ENCODE data around the gene VLDLR.

The VLDLR gene

DNA sequence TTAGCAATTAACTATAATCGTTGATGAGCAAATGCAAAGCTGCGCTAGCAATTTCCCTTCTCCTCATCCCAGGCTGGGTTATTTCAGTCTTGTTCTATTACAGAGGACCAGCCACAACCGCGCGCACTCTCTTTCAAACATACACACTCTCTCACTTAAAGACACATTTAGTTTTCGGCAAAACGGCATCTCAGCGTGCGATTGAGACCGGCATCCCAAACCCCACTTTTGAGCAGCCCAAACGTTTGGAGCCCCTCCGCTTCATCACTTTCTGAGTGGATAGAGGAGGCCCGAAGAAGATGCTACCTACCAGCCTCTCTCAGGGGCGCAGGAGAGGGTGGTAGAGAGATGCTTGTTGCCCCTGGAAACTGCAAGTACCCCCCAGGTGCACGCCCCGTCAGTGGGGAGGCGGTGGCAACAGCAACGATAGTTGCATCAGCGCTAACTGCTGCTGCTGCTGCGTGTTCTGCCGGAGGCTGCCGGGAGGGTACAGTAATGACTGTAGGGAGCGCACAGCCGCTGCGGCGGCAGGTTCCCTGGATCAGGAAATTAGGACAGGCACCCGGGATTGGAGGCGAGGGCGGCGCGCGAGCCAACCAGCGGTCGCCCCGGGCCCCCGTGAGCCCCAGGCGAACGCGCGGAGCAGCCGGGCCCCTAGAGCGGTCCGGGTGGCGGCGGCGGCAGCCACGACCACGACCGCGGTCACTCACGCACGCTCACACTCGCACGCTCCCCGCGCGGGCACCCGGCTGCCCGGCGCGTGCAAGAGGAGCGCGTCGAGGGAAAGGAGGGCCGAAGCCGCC is 467 bp upstream of the VLDLR start:
- in situ Hi-C loops (cut with MboI; ENCODE audit: low sequenced_read_pairs), result no loop called here

DNA sequence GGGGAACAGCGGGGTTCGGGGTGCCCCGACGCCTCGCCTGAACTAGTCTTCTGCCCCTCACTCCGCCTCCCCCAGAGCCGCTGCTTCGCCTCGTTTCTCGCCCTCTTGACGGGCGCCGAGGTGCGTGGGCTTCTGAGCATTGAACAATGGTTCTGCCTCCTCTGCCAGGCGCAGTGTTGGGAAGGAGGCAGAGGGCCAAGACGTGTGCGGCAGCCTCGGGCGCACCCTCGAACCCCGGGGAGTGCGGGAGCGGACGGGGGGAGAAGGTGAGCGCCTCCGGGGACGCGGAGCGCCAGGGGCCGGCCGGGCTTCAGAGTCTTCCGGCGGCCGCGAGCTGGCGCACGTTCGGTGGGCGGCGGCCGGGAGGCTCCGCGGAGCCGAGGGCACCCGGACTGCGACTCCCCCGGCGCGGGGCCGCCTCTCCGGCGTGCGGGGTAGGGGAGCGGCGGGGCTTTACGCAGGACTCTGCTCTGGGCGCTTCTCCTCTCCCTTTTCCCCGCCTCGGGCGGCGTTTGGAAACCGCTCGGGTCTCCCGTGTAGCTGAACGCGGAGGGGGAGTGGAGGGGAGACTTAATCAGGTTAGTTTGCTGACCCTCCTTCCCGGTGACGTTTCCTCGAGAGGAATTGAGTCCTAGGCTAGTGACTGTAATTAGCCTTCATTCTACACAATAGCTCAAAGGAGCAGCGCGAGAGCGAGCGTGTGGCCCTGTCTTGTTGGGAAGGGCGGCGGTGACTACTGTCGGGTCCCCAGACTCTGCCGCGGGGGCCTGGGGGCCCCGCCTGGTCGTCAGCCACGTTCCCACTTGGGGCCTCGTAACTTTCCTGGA is 1.1 kb downstream of the VLDLR start:
- in situ Hi-C loops (cut with MboI; ENCODE audit: low sequenced_read_pairs), result no loop called here

DNA sequence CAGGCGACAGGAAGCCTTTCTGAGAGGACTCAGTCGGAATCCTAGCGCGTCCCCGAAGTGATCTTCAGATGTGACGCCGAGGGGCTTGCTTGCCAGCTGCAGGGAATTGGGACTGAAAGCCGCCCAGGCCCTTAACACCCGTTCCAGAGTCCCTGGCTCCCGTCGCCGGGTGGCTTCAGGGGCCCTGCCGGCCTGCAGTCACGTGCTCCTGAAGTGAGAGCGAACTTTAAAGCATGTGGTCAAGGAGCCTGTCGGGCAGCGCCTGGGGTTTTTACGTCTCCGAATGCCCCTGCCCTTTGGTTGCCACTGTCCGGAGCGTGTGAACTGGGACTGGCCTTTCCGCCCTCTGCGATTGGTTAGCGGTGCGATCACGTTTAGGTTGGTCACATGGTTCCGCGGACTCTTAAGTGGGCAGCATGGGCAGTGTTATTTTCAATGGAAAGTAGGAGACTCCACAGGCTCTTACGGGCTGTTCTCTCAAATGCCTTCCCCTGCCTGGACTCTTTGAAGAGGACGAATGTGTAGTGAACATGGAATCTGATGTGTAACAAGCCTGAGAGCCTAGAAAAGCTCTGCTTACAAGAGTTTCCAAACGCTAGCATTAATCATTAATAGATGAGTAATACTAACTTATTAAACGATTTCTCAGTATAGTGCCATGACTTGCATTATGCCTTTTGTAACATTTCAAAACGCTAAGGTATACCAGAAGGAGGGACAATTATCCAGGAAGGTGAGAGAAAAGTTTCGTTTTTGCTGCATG is 1.9 kb downstream of the VLDLR start:
- in situ Hi-C loops (cut with MboI; ENCODE audit: low sequenced_read_pairs), result no loop called here

DNA sequence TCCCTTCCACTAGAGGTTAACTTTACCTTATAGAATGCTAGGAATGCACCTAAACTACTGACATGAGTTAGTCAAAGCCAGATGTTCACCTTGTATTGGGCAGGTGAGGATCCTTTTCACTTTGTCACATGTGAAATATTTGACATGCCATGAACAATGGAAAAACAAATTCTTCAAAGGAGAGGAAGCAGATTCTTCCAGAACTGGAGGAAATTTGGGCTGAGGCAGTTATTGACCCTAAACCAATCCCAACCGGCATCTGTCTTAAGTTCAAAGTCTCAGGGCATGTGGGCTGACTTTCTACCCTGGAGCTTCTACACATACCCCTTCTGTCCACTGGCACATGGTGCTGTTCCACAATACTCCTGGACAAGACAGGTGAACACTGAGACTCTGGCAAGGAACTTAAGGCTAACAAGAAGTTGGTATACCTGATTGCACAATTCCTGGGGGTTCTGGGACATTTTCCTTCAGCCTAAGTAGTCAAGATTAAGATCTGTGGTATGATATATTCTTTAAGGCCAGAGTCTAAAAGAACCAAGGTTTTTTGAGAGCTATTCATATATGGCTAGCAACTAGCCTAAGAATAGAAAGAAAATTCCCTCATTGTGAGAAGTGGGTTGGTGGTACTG is 2.6 kb downstream of the VLDLR start:
- in situ Hi-C loops (cut with MboI; ENCODE audit: low sequenced_read_pairs), result no loop called here

- in situ Hi-C loops (cut with MboI; ENCODE audit: low sequenced_read_pairs), result no loop called here
Measured at GRCh38 chr9:2625427-2625826, 3.8 kb downstream of the VLDLR start.

GRCh38 chr9:2628919-2629318 is 7.3 kb downstream of the VLDLR start:
- in situ Hi-C loops (cut with MboI; ENCODE audit: low sequenced_read_pairs), result no loop called here

- in situ Hi-C loops (cut with MboI; ENCODE audit: low sequenced_read_pairs), result no loop called here
Measured at GRCh38 chr9:2630158-2630557, 8.6 kb downstream of the VLDLR start.

- in situ Hi-C loops (cut with MboI; ENCODE audit: low sequenced_read_pairs), result no loop called here
Measured at GRCh38 chr9:2631263-2631662, 9.7 kb downstream of the VLDLR start.

GRCh38 chr9:2634153-2634552 is 12.6 kb downstream of the VLDLR start:
- in situ Hi-C loops (cut with MboI; ENCODE audit: low sequenced_read_pairs), result no loop called here

DNA sequence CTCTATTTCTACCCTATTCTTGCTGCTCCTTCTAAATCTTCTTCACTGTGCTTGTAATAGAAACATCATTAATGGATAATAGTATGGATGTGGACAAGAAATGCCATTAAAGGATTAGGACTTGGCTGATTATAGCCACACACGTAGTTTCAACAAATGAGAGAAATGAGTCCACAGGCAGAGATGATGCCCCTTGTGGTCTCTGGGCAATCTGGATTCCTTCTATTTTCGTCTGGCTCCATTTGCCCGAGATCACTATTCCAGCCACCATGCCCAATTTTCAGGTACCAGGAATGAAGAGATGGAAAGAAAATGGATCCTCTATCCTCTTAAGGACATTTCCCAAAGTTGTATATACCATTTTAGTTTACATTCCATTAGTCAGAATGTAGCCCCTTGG is 13.2 kb downstream of the VLDLR start:
- in situ Hi-C loops (cut with MboI; ENCODE audit: low sequenced_read_pairs), result no loop called here

GRCh38 chr9:2635922-2636321 is 14.3 kb downstream of the VLDLR start:
- in situ Hi-C loops (cut with MboI; ENCODE audit: low sequenced_read_pairs), result no loop called here

GRCh38 chr9:2637390-2637789 is 15.8 kb downstream of the VLDLR start:
- in situ Hi-C loops (cut with MboI; ENCODE audit: low sequenced_read_pairs), result no loop called here

- in situ Hi-C loops (cut with MboI; ENCODE audit: low sequenced_read_pairs), result no loop called here
Measured at GRCh38 chr9:2638871-2639673, 17.5 kb downstream of the VLDLR start.

DNA sequence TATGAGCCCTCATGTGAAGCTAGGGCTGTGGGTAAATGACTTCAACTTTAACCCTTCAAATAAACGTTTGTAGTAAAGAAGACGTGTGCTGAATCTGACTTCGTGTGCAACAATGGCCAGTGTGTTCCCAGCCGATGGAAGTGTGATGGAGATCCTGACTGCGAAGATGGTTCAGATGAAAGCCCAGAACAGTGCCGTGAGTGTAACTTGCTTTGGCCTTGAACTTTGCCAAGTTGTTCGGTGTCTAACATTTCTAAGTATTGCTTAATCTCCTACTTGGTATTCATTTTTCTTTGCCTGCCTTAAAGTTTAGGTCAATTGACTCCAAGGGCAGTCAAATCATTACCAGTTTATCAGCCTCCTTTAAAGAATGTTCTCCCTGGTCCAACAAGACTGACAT is 18.2 kb downstream of the VLDLR start:
- in situ Hi-C loops (cut with MboI; ENCODE audit: low sequenced_read_pairs), result no loop called here

DNA sequence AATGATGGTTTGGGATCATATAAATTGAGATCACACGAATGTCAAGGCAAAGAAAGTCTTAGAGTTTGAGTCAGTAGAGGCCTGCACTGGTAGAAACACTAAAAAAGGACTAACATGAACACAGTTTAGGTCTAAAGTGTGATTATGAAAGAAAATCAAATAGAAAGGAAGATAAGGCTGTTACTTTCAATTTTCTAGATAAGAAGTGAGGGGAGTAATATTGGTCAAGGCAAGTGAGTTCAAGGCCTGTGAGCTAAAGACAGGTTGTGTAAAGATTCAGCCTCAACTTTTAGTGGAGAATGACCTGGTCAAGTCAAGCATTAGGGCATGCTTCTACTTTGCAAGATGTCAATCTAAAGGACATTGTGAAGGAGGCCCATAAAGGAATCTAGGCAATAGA is 19.0 kb downstream of the VLDLR start:
- in situ Hi-C loops (cut with MboI; ENCODE audit: low sequenced_read_pairs), result no loop called here

DNA sequence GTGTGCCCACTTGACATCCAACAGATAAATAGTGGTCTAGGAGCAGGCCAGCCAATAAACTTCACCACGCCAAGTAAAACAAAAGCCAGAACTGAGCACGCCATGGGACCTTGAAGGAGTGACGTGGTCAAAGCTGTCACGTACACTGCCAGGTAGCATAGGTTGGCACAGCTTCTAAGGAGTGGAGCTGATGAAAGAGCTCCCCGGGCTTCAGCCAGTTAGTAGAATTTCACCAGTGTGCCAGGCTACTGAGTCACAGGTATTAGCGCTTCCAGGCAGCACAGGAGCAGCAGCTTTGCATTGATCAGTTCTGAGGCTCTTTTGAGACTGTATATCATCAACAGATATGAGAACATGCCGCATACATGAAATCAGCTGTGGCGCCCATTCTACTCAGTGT is 19.4 kb downstream of the VLDLR start:
- in situ Hi-C loops (cut with MboI; ENCODE audit: low sequenced_read_pairs), result no loop called here

GRCh38 chr9:2642068-2642467 is 20.5 kb downstream of the VLDLR start:
- in situ Hi-C loops (cut with MboI; ENCODE audit: low sequenced_read_pairs), result no loop called here

DNA sequence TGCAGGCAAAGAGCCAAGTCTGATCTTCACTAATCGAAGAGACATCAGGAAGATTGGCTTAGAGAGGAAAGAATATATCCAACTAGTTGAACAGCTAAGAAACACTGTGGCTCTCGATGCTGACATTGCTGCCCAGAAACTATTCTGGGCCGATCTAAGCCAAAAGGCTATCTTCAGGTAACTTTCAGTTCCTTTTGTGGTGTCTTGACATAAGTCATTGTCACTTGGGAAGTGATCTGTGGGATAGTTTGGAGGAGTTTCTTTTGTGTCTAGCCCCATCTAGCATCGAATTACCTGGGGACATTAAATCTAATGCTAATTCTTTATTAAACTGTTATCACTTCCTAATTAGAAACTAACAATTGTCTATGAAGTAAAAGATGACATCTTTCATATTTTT is 24.0 kb downstream of the VLDLR start:
- in situ Hi-C loops (cut with MboI; ENCODE audit: low sequenced_read_pairs), result no loop called here

DNA sequence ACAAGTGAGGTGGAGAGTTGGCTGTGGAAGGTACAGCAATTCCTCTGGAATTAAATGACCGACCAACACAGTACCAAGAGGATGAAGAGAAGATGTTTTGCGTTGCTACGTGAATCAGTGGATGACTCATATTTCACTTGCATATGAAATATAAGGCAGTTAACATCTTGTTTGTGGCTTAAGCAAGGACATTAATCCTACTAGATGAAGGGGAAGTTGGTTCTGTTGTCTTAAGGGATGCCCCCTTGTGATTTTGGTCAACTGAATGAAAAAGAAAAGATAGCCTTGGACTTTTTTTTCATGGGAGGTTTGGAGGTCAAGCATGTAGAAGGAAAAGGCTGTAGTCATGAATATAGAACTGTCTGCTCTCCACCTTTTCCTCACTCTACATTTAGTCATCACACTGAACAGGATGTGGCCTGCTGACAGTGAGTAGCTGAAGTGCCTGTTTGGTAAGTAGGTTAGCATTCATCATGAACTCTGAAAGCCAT is 33.9 kb downstream of the VLDLR start:
- in situ Hi-C loops (cut with MboI; ENCODE audit: low sequenced_read_pairs), result no loop called here

- in situ Hi-C loops (cut with MboI; ENCODE audit: low sequenced_read_pairs), result no loop called here
Measured at GRCh38 chr9:2657427-2657826, 35.8 kb downstream of the VLDLR start.
